HepG2 (cell line): ENCODE measurements around the gene CD177. TPM values are rescaled to one million over a fixed set of nuclear protein-coding genes. Genes with fewer than 3 reads are reported as not detected.

Source experiments
- ATAC-seq: fragments of 200-7000 bp; cut with Tn5 transposase; 3 replicates; pipeline ENCODE4 v1.9.1; 2020; ENCODE audit warnings: mild to moderate bottlenecking, moderate library complexity
- BruUV-seq: library from RNA; stranded (reverse); fragments of 400-500 nt; replicated peaks from 2 replicates; lab custom pipeline; 2021; lab: Mats Ljungman, UMichigan
- CTCF ChIA-PET: fragments of 300-600 bp; formaldehyde crosslinking; extraction: SDS; loops from one replicate; lab custom pipeline; 2021; ENCODE audit warnings: low total read pairs, inconsistent platforms, low intra/inter-chr PET ratio; lab: Yijun Ruan, JAX
- POLR2A ChIA-PET: fragments of 350-600 bp; sonication (Branson Sonifier 250); formaldehyde crosslinking; loops from one replicate; lab custom pipeline; 2020; ENCODE audit warnings: antibody characterized with exemption, inconsistent platforms; lab: Yijun Ruan, JAX
- DNase-seq: peaks from one replicate; pipeline ENCODE4 v3.0.0-alpha.2; 2015; ENCODE audit warnings: low spot score
- FAIRE-seq: peaks from 3 replicates; lab custom pipeline; 2011; peaks lifted over from hg19 to GRCh38; lab: Jason Lieb, UNC
- H2AFZ ChIP-seq: one replicate; pipeline ENCODE4 v1.6.1; 2011; ENCODE audit warnings: low read length, inconsistent platforms
- H3K27ac ChIP-seq: fragments of 300-600 bp; 3 replicates; pipeline ENCODE4 v1.8.0; 2011; ENCODE audit warnings: mixed run types, mild to moderate bottlenecking, mixed read lengths, low read length, inconsistent platforms; ENCODE audit not compliant: insufficient read depth; ENCODE audit errors: extremely low read length
- H3K27me3 ChIP-seq, 2 experiments: fragments of 200-600 bp in 1 of 2; 2 replicates in 1 of 2; 3 replicates in 1 of 2; pipeline versions ENCODE4 v1.6.0 to v1.8.0; 2011; ENCODE audit warnings: low read length in 2 of 2, mild to moderate bottlenecking in 2 of 2, moderate library complexity in 2 of 2, inconsistent platforms in 1 of 2; ENCODE audit not compliant: insufficient read depth in 2 of 2, control insufficient read depth in 1 of 2
- H3K36me3 ChIP-seq, 2 experiments: fragments of 200-600 bp in 1 of 2; replicated peaks in 1 of 2; 2 replicates in 1 of 2; 3 replicates in 1 of 2; pipeline versions ENCODE4 v1.5.1 to v1.8.0; 2011; ENCODE audit warnings: low read length in 2 of 2, inconsistent platforms in 1 of 2; ENCODE audit not compliant: insufficient read depth in 2 of 2, control insufficient read depth in 1 of 2
- H3K4me1 ChIP-seq: 2 replicates; pipeline ENCODE4 v1.5.1; 2012; ENCODE audit warnings: low read length, inconsistent platforms; ENCODE audit not compliant: insufficient read depth
- H3K4me2 ChIP-seq: 2 replicates; pipeline ENCODE4 v1.6.0; 2011; ENCODE audit warnings: low read depth, low read length, inconsistent platforms
- H3K4me3 ChIP-seq, 3 experiments: fragments of 200-600 bp in 1 of 3; sonication (generic), shearing (Covaris generic) in 1 of 3; replicated peaks in 1 of 3; 2 replicates each; pipeline ENCODE4 v1.5.1; 2011 to 2016; ENCODE audit warnings: low read length in 3 of 3, inconsistent platforms in 2 of 3, low read depth in 2 of 3, mild to moderate bottlenecking in 2 of 3, control low read depth in 1 of 3, mixed read lengths in 1 of 3; ENCODE audit not compliant: insufficient read depth in 1 of 3
- H3K79me2 ChIP-seq: one replicate; pipeline ENCODE4 v1.6.1; 2011; ENCODE audit warnings: low read length, inconsistent platforms; ENCODE audit not compliant: insufficient read depth
- H3K9ac ChIP-seq: 2 replicates; pipeline ENCODE4 v1.6.0; 2011; ENCODE audit warnings: mild to moderate bottlenecking, low read depth, low read length, inconsistent platforms; ENCODE audit not compliant: insufficient read depth
- H3K9me3 ChIP-seq: 2 replicates; pipeline ENCODE4 v1.5.1; 2012; ENCODE audit warnings: mild to moderate bottlenecking, low read length
- H4K20me1 ChIP-seq: 2 replicates; pipeline ENCODE4 v1.6.0; 2011; ENCODE audit warnings: inconsistent platforms, mild to moderate bottlenecking, low read length, moderate library complexity; ENCODE audit not compliant: insufficient read depth
- HNF4A ChIP-seq: sonication (generic); formaldehyde crosslinking; IDR thresholded peaks from 2 replicates; pipeline ENCODE4 v1.4.0; 2020; ENCODE audit warnings: missing genetic modification reagents
- PRPF4 ChIP-seq: fragments of 200-400 bp; formaldehyde crosslinking; IDR thresholded peaks from 2 replicates; pipeline ENCODE4 v1.6.1; 2016; ENCODE audit warnings: low read length, low read depth; ENCODE audit not compliant: poor library complexity, severe bottlenecking
- RERE ChIP-seq: IDR thresholded peaks from 2 replicates; pipeline ENCODE4 v1.6.1; 2016; ENCODE audit warnings: low read depth, missing genetic modification reagents, missing compliant biosample characterization
- RFX5 ChIP-seq: IDR thresholded peaks from 2 replicates; pipeline ENCODE4 v1.6.1; 2011; ENCODE audit warnings: low read depth, low read length, improper control_type of control experiment
- SKIL ChIP-seq: sonication (generic); formaldehyde crosslinking; IDR thresholded peaks from 2 replicates; pipeline ENCODE4 v1.8.0; 2022; ENCODE audit warnings: missing genetic modification reagents, mild to moderate bottlenecking, moderate library complexity, borderline replicate concordance
- SPEN ChIP-seq: sonication (generic); formaldehyde crosslinking; IDR thresholded peaks from 2 replicates; pipeline ENCODE4 v1.5.1; 2020; ENCODE audit warnings: low read depth, mild to moderate bottlenecking, missing genetic modification reagents
- ZBTB10 ChIP-seq: sonication (generic); formaldehyde crosslinking; IDR thresholded peaks from 2 replicates; pipeline ENCODE4 v1.4.0; 2020; ENCODE audit warnings: missing genetic modification reagents, borderline replicate concordance
- WGBS: methylation state at CpG from one replicate; pipeline ENCODE4 v1.1.6; 2017; ENCODE audit warnings: low lambda C conversion rate; 5-methylcytosine and 5-hydroxymethylcytosine counted together
- in situ Hi-C: cut with HindIII; loops from 2 replicates; pipeline ENCODE4 v1.10.0; 2017; ENCODE audit warnings: low pct_unique_long_range_greater_than_20kb; ENCODE audit not compliant: extremely low pct_ligation_motif_present
- intact Hi-C: fragments of 100-400 bp; cut with micrococcal nuclease; formaldehyde crosslinking; loops from one replicate; pipeline ENCODE4 v1.10.0; 2022; ENCODE audit not compliant: unreplicated experiment
- polyA plus RNA-seq, 8 experiments: library from polyadenylated mRNA; depleted of rRNA in 3 of 8; stranded (reverse) in 7 of 8; unstranded in 1 of 8; fragments of >200 nt; fragmentation: Illumina TruSeq in 4 of 8; extraction: Trizol in 4 of 8; gene quantifications; 2 replicates each; pipeline versions ENCODE4 v1.2.1 to v1.2.3, GENCODE V29; 2011 to 2016; ENCODE audit warnings: low read depth in 4 of 8, missing spikeins in 1 of 8, mixed read lengths in 1 of 8; ENCODE audit not compliant: insufficient read depth in 1 of 8
- total RNA-seq, 5 experiments: library from RNA; depleted of rRNA; stranded (reverse); fragments of >200 nt; fragmentation: Illumina TruSeq; extraction: Trizol; gene quantifications; 2 replicates each; pipeline ENCODE4 v1.2.3, GENCODE V29; 2016; ENCODE audit warnings: low read depth in 1 of 5
- TF ChIP-seq, protein P1 (sequence below): sonication (generic); formaldehyde crosslinking; IDR thresholded peaks from 2 replicates; pipeline ENCODE4 v1.4.0; 2020; ENCODE audit warnings: missing genetic modification reagents, borderline replicate concordance

CD177 gene
- total and polyA plus RNA-seq, 2 of the 13 experiments (the other 11 are each of a cell fraction or from before 2014, with no cell fraction given) = not detected

- no peaks in the 10 kb centered on the region for H3K79me2 ChIP-seq
- intact Hi-C loops (no loop called here), in situ Hi-C loops (no loop called here)
- CTCF ChIA-PET = no interaction called here
- POLR2A ChIA-PET = no interaction called here
- no peak overlapping the region for H3K4me2 ChIP-seq
- H3K4me1 ChIP-seq = no peaks in the 10 kb centered on the region
- DNase-seq (no peak), FAIRE-seq (no peak), ATAC-seq (no peak)
- H3K36me3 ChIP-seq = no peaks in the 10 kb centered on the region
- H3K9me3 ChIP-seq = no peaks in the 10 kb centered on the region
- H3K27me3 ChIP-seq = no peaks in the 10 kb centered on the region
- BruUV-seq = no TSS peak
- no peak overlapping the region for H3K9ac ChIP-seq
- H4K20me1 ChIP-seq = no peaks in the 10 kb centered on the region
- WGBS = 3% methylated on average over 1 of the region's 1 CpG
- no peak overlapping the region for H3K4me3 ChIP-seq
- H2AFZ ChIP-seq = no peak overlapping the region
- no peak overlapping the region for H3K27ac ChIP-seq
- TF ChIP-seq RERE (CRISPR knock-in tag) = no peak
- no peak for TF ChIP-seq HNF4A (CRISPR knock-in tag)
- no peak for TF ChIP-seq RFX5
- no peak for TF ChIP-seq SPEN (CRISPR knock-in tag)
- no peak for TF ChIP-seq ZBTB10
- no peak for TF ChIP-seq SKIL (CRISPR knock-in tag)
- no peak for TF ChIP-seq PRPF4
- TF ChIP-seq, protein P1, sequence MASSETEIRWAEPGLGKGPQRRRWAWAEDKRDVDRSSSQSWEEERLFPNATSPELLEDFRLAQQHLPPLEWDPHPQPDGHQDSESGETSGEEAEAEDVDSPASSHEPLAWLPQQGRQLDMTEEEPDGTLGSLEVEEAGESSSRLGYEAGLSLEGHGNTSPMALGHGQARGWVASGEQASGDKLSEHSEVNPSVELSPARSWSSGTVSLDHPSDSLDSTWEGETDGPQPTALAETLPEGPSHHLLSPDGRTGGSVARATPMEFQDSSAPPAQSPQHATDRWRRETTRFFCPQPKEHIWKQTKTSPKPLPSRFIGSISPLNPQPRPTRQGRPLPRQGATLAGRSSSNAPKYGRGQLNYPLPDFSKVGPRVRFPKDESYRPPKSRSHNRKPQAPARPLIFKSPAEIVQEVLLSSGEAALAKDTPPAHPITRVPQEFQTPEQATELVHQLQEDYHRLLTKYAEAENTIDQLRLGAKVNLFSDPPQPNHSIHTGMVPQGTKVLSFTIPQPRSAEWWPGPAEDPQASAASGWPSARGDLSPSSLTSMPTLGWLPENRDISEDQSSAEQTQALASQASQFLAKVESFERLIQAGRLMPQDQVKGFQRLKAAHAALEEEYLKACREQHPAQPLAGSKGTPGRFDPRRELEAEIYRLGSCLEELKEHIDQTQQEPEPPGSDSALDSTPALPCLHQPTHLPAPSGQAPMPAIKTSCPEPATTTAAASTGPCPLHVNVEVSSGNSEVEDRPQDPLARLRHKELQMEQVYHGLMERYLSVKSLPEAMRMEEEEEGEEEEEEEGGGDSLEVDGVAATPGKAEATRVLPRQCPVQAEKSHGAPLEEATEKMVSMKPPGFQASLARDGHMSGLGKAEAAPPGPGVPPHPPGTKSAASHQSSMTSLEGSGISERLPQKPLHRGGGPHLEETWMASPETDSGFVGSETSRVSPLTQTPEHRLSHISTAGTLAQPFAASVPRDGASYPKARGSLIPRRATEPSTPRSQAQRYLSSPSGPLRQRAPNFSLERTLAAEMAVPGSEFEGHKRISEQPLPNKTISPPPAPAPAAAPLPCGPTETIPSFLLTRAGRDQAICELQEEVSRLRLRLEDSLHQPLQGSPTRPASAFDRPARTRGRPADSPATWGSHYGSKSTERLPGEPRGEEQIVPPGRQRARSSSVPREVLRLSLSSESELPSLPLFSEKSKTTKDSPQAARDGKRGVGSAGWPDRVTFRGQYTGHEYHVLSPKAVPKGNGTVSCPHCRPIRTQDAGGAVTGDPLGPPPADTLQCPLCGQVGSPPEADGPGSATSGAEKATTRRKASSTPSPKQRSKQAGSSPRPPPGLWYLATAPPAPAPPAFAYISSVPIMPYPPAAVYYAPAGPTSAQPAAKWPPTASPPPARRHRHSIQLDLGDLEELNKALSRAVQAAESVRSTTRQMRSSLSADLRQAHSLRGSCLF (CRISPR knock-in tag) = no peak
Measured at GRCh38 chr19:43409415-43409814, 55.9 kb downstream of the CD177 start.
